ENCODE results near the gene KLF1.

The KLF1 gene

GRCh38 chr19:12872255-12872654, 14.7 kb downstream of the KLF1 start:
- in situ Hi-C loops (cut with HindIII; ENCODE audit: low pct_unique_long_range_greater_than_20kb, low sequenced_read_pairs) = no loop called here
- TF ChIP-seq JUND (IDR thresholded peaks at IDR 0.05; ENCODE audit: low read depth) = no peak
- peak in 1 of 2 experiments; percentile 46 for DNase-seq (ENCODE audit: low read depth in 1 of 2, low spot score in 1 of 2)

- no peak for DNase-seq (ENCODE audit: low read depth in 1 of 2, low spot score in 1 of 2)
- in situ Hi-C loops (cut with HindIII; ENCODE audit: low pct_unique_long_range_greater_than_20kb, low sequenced_read_pairs) = no loop called here
- no peak for TF ChIP-seq JUND (IDR thresholded peaks at IDR 0.05; ENCODE audit: low read depth)
Observed at GRCh38 chr19:12871681-12872080, 15.3 kb downstream of the KLF1 start.

GRCh38 chr19:12868540-12869112, 18.4 kb downstream of the KLF1 start:
- no peak for TF ChIP-seq JUND (IDR thresholded peaks at IDR 0.05; ENCODE audit: low read depth)
- in situ Hi-C loops (cut with HindIII; ENCODE audit: low pct_unique_long_range_greater_than_20kb, low sequenced_read_pairs) = no loop called here
- DNase-seq (ENCODE audit: low read depth in 1 of 2, low spot score in 1 of 2) = peak in 1 of 2 experiments; percentile 58

GRCh38 chr19:12867120-12868099, 19.6 kb downstream of the KLF1 start:
- in situ Hi-C loops (cut with HindIII; ENCODE audit: low pct_unique_long_range_greater_than_20kb, low sequenced_read_pairs) = no loop called here
- TF ChIP-seq JUND (IDR thresholded peaks at IDR 0.05; ENCODE audit: low read depth) = no peak
- no peak for DNase-seq (ENCODE audit: low read depth in 1 of 2, low spot score in 1 of 2)

- no peak for DNase-seq (ENCODE audit: low read depth in 1 of 2, low spot score in 1 of 2)
- in situ Hi-C loops (cut with HindIII; ENCODE audit: low pct_unique_long_range_greater_than_20kb, low sequenced_read_pairs) = no loop called here
- no peak for TF ChIP-seq JUND (IDR thresholded peaks at IDR 0.05; ENCODE audit: low read depth)
Observed at GRCh38 chr19:12866416-12867119, 20.4 kb downstream of the KLF1 start.

- in situ Hi-C loops (cut with HindIII; ENCODE audit: low pct_unique_long_range_greater_than_20kb, low sequenced_read_pairs) = no loop called here
- no peak for TF ChIP-seq JUND (IDR thresholded peaks at IDR 0.05; ENCODE audit: low read depth)
- no peak for DNase-seq (ENCODE audit: low read depth in 1 of 2, low spot score in 1 of 2)
Observed at GRCh38 chr19:12865746-12866415, 21.1 kb downstream of the KLF1 start.

GRCh38 chr19:12864721-12865715, 22.0 kb downstream of the KLF1 start:
- TF ChIP-seq JUND (IDR thresholded peaks at IDR 0.05; ENCODE audit: low read depth) = no peak
- in situ Hi-C loops (cut with HindIII; ENCODE audit: low pct_unique_long_range_greater_than_20kb, low sequenced_read_pairs) = no loop called here
- DNase-seq (ENCODE audit: low read depth in 1 of 2, low spot score in 1 of 2) = peak in 1 of 2 experiments; percentile 43

GRCh38 chr19:12864143-12864542, 22.9 kb downstream of the KLF1 start:
- TF ChIP-seq JUND (IDR thresholded peaks at IDR 0.05; ENCODE audit: low read depth) = no peak
- in situ Hi-C loops (cut with HindIII; ENCODE audit: low pct_unique_long_range_greater_than_20kb, low sequenced_read_pairs) = no loop called here

GRCh38 chr19:12859546-12859945, 27.5 kb downstream of the KLF1 start:
- in situ Hi-C loops (cut with HindIII; ENCODE audit: low pct_unique_long_range_greater_than_20kb, low sequenced_read_pairs) = no loop called here
- no peak for TF ChIP-seq JUND (IDR thresholded peaks at IDR 0.05; ENCODE audit: low read depth)
- DNase-seq (ENCODE audit: low read depth in 1 of 2, low spot score in 1 of 2) = no peak

More at GRCh38 chr19:12864143-12864542, 22.9 kb downstream of the KLF1 start:
- no peak for DNase-seq (ENCODE audit: low read depth in 1 of 2, low spot score in 1 of 2)

GRCh38 chr19:12858041-12858928, 28.7 kb downstream of the KLF1 start:
- in situ Hi-C loops (cut with HindIII; ENCODE audit: low pct_unique_long_range_greater_than_20kb, low sequenced_read_pairs) = no loop called here
- no peak for DNase-seq (ENCODE audit: low read depth in 1 of 2, low spot score in 1 of 2)

More at GRCh38 chr19:12858041-12858928, 28.7 kb downstream of the KLF1 start:
- TF ChIP-seq JUND (IDR thresholded peaks at IDR 0.05; ENCODE audit: low read depth) = no peak

Measured in T47D (cell line).